Body of pancreas (tissue), 4 donors: ENCODE measurements around the gene PCDH9.

Experiments used
- POLR2A ChIP-seq, 3 donors: fragments of 450-650 bp; IDR thresholded peaks; one replicate each; pipeline ENCODE4 v1.6.1; 2016; ENCODE audit warnings: antibody characterized with exemption in 3 of 3, mild to moderate bottlenecking in 2 of 3
- TF ChIP-seq, protein P1 (sequence below), 7 experiments: fragments of 450-650 bp in 4 of 7; fragments of 200-600 bp in 3 of 7; sonication (generic) in 3 of 7; IDR thresholded peaks; one replicate each; pipeline ENCODE4 v1.5.1; 2016 to 2019; ENCODE audit warnings: antibody characterized with exemption in 7 of 7

DNA sequence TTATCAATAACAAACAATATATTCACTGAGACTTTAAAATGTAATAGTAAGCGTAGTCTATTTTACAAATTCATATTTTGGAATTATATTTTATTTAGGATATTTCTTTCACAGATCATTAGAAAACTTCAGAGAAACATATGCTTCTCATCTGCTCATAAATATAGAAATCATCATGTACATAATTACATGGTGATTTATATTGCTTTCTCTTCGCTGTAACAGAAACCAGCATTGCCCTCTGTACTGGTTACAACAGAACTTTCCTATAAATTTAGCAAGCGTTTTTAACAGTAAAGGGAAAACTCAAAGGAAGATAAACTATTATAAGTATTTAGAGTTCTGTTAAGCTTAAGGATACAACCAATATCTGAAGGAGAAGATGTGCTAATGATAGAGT lies 672.8 kb downstream of the PCDH9 start:
- TF ChIP-seq, protein P1, sequence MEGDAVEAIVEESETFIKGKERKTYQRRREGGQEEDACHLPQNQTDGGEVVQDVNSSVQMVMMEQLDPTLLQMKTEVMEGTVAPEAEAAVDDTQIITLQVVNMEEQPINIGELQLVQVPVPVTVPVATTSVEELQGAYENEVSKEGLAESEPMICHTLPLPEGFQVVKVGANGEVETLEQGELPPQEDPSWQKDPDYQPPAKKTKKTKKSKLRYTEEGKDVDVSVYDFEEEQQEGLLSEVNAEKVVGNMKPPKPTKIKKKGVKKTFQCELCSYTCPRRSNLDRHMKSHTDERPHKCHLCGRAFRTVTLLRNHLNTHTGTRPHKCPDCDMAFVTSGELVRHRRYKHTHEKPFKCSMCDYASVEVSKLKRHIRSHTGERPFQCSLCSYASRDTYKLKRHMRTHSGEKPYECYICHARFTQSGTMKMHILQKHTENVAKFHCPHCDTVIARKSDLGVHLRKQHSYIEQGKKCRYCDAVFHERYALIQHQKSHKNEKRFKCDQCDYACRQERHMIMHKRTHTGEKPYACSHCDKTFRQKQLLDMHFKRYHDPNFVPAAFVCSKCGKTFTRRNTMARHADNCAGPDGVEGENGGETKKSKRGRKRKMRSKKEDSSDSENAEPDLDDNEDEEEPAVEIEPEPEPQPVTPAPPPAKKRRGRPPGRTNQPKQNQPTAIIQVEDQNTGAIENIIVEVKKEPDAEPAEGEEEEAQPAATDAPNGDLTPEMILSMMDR (IDR thresholded peaks at IDR 0.05) = no peak
- TF ChIP-seq POLR2A (IDR thresholded peaks at IDR 0.05) = no peak
